ENCODE results near the gene CIP2A.

DNA sequence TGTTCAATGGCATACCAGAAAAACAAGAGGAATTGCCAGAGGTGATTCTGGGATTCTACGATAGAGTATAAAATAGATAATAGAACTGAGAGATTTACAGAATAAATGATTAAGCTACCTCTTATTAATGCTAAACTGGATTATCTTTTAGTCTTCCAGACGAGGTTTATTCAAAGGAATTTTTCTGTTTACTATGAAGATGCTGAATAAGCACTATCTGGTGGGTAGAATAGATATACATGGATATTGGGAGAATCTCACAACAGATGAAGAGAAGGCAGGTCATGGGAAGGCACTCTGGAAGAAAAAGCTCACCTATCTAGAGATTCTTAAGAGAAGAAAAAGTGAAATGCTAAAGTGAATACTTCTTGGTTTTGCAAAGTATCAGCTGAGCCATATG is 11.2 kb downstream of the CIP2A start:
- TF ChIP-seq POLR2A (IDR thresholded peaks at IDR 0.05; ENCODE audit: low read length) = no peak
- TF ChIP-seq, protein P1, sequence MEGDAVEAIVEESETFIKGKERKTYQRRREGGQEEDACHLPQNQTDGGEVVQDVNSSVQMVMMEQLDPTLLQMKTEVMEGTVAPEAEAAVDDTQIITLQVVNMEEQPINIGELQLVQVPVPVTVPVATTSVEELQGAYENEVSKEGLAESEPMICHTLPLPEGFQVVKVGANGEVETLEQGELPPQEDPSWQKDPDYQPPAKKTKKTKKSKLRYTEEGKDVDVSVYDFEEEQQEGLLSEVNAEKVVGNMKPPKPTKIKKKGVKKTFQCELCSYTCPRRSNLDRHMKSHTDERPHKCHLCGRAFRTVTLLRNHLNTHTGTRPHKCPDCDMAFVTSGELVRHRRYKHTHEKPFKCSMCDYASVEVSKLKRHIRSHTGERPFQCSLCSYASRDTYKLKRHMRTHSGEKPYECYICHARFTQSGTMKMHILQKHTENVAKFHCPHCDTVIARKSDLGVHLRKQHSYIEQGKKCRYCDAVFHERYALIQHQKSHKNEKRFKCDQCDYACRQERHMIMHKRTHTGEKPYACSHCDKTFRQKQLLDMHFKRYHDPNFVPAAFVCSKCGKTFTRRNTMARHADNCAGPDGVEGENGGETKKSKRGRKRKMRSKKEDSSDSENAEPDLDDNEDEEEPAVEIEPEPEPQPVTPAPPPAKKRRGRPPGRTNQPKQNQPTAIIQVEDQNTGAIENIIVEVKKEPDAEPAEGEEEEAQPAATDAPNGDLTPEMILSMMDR (IDR thresholded peaks at IDR 0.05) = no peak

All from A549 (cell line).